SU-DHL-6 (cell line): ENCODE data around the gene HK1.

Experiments
- CTCF ChIP-seq: fragments of 200-600 bp; sonication (generic); IDR thresholded peaks from one replicate; pipeline ENCODE4 v1.5.1; 2017; ENCODE audit warnings: antibody characterized with exemption, mild to moderate bottlenecking, low read length, moderate library complexity; ENCODE audit not compliant: insufficient read depth, poor library complexity, severe bottlenecking
- EZH2phosphoT487 ChIP-seq: fragments of 200-600 bp; sonication (generic), shearing (Covaris generic); conservative IDR thresholded peaks from 2 replicates; pipeline ENCODE4 v1.6.1; 2018; ENCODE audit warnings: mild to moderate bottlenecking, antibody characterized with exemption, low read length, moderate library complexity, mixed read lengths

DNA sequence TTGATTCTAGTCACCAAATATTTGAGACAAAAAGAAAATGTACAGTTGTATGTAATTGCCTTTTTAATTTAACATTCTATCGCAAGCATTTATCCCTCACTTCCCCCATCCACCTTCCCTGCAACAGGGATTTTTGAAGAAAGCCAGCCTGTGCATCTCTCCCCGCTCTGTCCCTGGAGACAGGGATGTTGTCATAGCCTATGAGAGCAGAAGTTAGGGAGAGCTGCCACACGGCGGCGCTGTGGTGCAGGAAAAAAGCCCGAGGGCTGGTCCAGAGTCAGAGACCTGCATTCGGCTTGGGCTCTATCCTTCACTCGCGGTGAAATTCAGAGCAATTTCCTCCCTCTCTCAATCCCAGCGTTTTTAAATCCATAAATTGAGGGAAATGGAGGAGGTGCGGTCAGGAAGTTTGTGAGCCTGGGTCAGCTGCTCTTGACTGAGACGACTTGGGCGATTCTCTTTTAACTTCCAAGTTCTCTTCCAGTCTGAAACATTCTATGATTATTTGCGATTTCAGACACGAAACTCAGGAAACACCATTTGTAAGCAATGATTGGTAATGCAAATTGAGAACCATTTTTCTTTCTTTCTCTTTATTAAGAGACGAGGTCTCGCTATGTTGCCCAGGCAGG, 40.7 kb upstream of the HK1 start:
- peak; percentile 52 for TF ChIP-seq CTCF
- TF ChIP-seq EZH2phosphoT487 = no peak
